Fibroblast of pulmonary artery (primary cell): Measurements from ENCODE around the gene CCNB2.
"Not testable (repeated sequence)": the region's sequence is repeated elsewhere in the genome, so short reads cannot be mapped to it uniquely, and the experiment has no call there.

Experiments used
- DNase-seq: peaks from one replicate; pipeline ENCODE4 v3.0.0-alpha.2; 2010; ENCODE audit warnings: low read depth
- H3K4me3 ChIP-seq: replicated peaks from 2 replicates; pipeline ENCODE4 v1.5.1; 2011; ENCODE audit warnings: low read depth, mild to moderate bottlenecking, control low read depth, low read length, moderate library complexity
- TF ChIP-seq, protein P1 (sequence below): IDR thresholded peaks from 2 replicates; pipeline ENCODE4 v1.5.1; 2011; ENCODE audit warnings: mild to moderate bottlenecking, control low read depth, low read length, inconsistent platforms; ENCODE audit errors: missing control alignments

Gene CCNB2

DNA sequence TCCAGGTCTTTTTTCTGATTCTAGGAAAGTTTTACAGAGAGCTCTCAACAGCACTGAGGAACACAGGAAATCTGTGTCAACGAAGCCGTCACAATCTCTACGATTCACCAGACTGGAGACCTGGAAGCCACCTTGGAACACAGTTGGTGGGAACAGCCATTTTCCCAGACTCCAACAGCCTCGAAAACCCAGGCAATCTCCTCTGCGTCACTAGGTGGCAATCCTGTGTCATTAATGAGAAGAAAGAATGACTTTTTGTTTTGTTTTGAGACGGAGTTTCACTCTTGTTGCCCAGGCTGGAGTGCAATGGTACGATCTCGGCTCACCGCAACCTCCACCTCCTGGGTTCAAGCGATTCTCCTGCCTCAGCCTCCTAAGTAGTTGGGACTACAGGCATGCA is 39.6 kb downstream of the CCNB2 start:
- TF ChIP-seq, protein P1, sequence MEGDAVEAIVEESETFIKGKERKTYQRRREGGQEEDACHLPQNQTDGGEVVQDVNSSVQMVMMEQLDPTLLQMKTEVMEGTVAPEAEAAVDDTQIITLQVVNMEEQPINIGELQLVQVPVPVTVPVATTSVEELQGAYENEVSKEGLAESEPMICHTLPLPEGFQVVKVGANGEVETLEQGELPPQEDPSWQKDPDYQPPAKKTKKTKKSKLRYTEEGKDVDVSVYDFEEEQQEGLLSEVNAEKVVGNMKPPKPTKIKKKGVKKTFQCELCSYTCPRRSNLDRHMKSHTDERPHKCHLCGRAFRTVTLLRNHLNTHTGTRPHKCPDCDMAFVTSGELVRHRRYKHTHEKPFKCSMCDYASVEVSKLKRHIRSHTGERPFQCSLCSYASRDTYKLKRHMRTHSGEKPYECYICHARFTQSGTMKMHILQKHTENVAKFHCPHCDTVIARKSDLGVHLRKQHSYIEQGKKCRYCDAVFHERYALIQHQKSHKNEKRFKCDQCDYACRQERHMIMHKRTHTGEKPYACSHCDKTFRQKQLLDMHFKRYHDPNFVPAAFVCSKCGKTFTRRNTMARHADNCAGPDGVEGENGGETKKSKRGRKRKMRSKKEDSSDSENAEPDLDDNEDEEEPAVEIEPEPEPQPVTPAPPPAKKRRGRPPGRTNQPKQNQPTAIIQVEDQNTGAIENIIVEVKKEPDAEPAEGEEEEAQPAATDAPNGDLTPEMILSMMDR: peak; percentile 27
- H3K4me3 ChIP-seq: not testable (repeated sequence)
- DNase-seq: peak; percentile 31

DNA sequence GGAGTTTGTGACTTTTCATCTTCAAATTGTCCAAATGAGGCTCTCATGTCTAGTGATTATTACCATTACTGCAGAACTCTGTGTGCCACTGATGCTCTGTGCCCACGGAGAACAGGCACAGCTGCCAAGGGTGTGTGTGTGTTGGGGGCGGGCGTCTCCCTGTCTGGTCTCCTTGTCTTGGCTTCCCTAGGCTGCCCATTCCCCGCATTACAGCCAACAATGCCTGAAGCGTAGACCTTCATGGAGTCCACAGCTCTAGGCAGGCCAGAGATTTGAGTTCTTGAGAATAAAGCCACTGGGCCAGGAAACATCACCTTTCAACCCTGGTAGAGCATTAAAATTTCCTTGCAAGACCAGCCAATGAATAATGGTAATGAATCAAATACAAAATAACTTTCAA is 42.7 kb downstream of the CCNB2 start:
- TF ChIP-seq, protein P1: no peak
- H3K4me3 ChIP-seq: no peak overlapping the region
- no peak for DNase-seq

DNA sequence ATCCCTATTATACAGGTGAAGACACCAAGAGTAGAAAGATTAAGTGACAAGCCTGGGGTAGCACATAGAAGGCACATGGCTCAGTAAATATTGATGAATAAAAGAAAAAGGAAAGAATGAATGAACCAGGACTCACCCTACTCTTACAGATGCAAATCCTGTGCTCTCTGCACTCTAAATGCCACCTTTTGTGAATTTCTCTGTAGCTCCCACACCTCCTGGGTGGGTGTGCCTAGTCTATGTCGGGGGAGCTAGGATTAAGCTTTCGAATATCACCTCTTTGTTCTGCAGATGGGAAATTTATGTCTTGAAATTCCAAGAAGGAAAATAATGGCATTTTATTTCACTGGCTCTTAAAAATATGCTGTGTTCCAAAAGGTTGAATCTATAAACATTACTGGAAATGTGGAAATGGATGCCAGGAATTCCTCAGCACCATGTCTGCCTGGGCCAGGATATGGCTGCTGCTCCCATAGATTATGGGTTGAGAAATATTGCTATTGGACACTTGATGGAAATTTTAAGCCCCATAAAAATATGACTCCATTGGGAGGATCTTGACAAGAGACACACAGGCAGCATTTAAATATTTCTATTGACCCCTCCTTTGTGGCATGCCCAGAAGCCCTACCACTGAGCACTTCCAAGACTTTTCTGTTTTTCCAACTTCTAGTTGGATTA is 43.3 kb downstream of the CCNB2 start:
- TF ChIP-seq, protein P1: no peak
- peak; percentile 43 for DNase-seq
- no peak overlapping the region for H3K4me3 ChIP-seq

DNA sequence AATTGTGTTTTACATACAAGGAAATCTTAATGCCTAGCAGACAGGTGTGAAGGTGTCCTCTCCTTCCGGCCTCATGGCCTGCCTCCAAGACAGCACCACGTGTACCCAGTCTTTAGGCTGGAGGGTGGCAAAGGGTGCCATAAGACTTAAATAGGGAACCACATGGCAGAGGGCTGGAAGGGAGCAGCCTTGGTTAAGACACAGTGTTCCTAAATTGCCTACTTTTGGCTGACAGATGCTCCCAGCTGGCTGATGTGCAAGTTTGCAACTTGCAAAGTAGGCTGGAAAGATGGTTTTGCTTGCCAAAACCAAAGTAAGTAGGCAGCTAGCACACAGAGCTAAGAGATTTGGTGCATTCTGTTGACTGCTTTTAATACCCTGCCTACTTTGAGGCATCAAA is 45.2 kb downstream of the CCNB2 start:
- DNase-seq: no peak
- TF ChIP-seq, protein P1: no peak
- H3K4me3 ChIP-seq: no peak overlapping the region

DNA sequence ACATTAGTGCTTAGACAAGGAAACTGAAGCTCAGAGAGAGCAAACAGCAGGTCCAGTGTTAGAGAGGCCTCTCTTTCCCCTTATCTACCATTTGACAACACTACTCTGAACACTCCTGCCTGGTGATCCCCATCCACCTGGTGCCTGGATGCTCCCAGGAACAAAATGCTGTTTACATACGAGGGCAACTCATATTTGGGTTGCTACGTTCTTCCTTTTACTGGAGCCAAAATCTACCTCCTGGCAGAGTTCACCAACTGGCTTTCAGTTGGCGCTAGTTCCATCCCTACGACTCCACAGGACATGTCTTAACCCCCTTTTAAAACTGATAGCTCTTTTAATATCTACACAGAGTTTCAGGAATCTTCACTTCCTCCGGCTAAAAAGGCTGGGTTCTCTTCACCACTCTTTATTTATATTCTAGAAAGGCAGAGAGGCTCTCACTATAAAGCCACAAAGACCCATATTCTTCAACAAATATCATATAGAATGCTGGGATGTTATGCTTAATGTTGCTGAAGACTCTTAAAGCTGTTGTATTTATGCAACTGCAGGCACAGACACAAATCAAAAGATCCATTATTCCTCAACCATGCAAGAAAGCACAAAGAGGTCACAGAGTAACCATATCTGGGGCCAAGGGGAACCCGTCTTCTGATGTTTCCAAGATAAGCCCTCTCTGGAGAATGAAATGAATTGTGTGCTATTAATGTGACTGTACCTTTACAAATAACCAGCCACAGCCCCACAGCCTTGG is 47.9 kb downstream of the CCNB2 start:
- TF ChIP-seq, protein P1: no peak
- no peak for DNase-seq
- no peak overlapping the region for H3K4me3 ChIP-seq

DNA sequence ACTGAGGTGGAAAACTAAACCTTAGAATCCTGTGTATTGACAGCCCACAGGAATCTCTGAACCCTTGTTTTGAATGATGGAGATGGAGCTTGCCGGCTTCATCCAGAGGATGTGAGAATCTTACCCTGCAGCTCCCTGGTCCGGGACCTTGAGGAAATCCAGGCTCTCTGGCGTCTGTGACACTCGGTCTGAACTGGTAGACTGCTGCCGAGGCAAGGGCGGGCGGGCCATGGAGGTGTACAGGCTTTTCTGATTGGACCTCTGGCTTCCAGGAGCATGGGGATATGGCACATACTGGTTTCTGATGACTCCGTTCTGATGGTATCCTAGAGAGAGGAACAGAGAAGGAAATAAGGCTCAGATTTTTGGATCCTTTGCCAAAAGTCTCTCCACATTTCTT is 48.5 kb downstream of the CCNB2 start:
- DNase-seq: no peak
- no peak overlapping the region for H3K4me3 ChIP-seq
- TF ChIP-seq, protein P1: no peak

DNA sequence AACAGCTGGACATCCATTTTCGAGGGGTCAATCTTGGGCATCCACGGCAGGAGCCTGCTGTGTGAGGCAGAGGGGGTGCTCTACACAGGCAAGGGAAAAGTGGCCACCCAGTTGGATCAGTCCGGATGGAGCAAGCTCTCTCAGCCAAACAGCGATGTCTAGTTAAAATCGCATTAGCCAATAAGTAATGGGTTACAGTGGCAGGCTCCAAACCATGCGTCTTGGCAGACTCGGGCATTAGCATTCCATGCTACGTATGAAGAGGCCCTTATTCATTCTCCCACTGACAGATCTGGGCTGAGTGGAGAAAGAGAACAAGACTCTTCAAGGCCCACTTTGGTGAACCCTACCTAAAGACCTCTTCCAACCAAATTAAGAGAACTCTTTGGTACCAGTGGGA is 49.3 kb downstream of the CCNB2 start:
- TF ChIP-seq, protein P1: no peak
- DNase-seq: no peak
- H3K4me3 ChIP-seq: no peak overlapping the region
